H1 (cell line): Measurements from ENCODE around the gene ANKS1A. TPM values are rescaled to one million over a fixed set of nuclear protein-coding genes. Genes with fewer than 3 reads are reported as not detected.

Experiments
- CBX8 ChIP-seq: fragments of 300-800, 300-1000 bp; sonication (generic); IDR thresholded peaks from 2 replicates; pipeline ENCODE4 v1.7.1; 2016; ENCODE audit warnings: low read depth, low read length, borderline replicate concordance
- CTBP2 ChIP-seq: IDR thresholded peaks from 2 replicates; pipeline ENCODE4 v1.7.0; 2011; ENCODE audit warnings: borderline replicate concordance, mild to moderate bottlenecking, moderate library complexity, mixed read lengths, low read length; ENCODE audit not compliant: insufficient read depth, insufficient read length
- CTCF ChIP-seq, 3 experiments: IDR thresholded peaks; 1 replicate in 2 of 3; 2 replicates in 1 of 3; pipeline versions ENCODE4 v1.5.1 to v1.6.1; 2011; ENCODE audit warnings: low read length in 3 of 3, mild to moderate bottlenecking in 3 of 3, inconsistent platforms in 2 of 3, low read depth in 1 of 3, moderate library complexity in 1 of 3; ENCODE audit not compliant: insufficient read depth in 1 of 3; ENCODE audit errors: control extremely low read depth in 1 of 3
- polyA plus RNA-seq, 7 experiments: library from polyadenylated mRNA; depleted of rRNA in 3 of 7; stranded (reverse) in 5 of 7; unstranded in 2 of 7; fragments of >200 nt in 5 of 7; fragments of 200-250 nt in 2 of 7; gene quantifications; 1 replicate in 5 of 7; 2 replicates in 1 of 7; 4 replicates in 1 of 7; pipeline versions ENCODE4 v1.2.1 to v1.2.3, GENCODE V29; 2011 to 2013; ENCODE audit warnings: missing spikeins in 2 of 7, mixed read lengths in 2 of 7
- total RNA-seq: library from RNA; stranded (reverse); fragmentation: NEBNext Ultra II Directional; extraction: Animal tissue kit (Norgen Biotek cat#: 25700); gene quantifications from 2 replicates; pipeline ENCODE4 v1.2.1, GENCODE V29; 2021

The ANKS1A gene
- total and polyA plus RNA-seq, 2 of the 8 experiments (the other 6 are each of a cell fraction or from before 2014, with no cell fraction given): 9.8 to 30.9 TPM

- no peak for TF ChIP-seq CBX8
- peak in 2 of 3 experiments; percentile 86; a peak in 3 of 4 replicates for TF ChIP-seq CTCF (IDR thresholded peaks at IDR 0.05; ENCODE audit: control extremely low read depth in 1 of 3, insufficient read depth in 1 of 3, low read depth in 1 of 3, low read length in 3 of 3)
- TF ChIP-seq CTBP2: no peak
- TF ChIP-seq, all 59 proteins: peak for 2
Observed at GRCh38 chr6:34986845-34987246, 97.8 kb downstream of the ANKS1A start (continued).
